D721Med (cell line): ENCODE measurements around the gene IQSEC3.

ENCODE experiments used
- DNase-seq: peaks from one replicate; pipeline ENCODE4 v3.0.0; 2011; ENCODE audit warnings: low spot score; ENCODE audit not compliant: insufficient read length
- FAIRE-seq: peaks from 2 replicates; lab custom pipeline; 2011; peaks lifted over from hg19 to GRCh38; lab: Jason Lieb, UNC
- CTCF ChIP-seq: IDR thresholded peaks from 2 replicates; pipeline ENCODE4 v1.5.1; 2012; ENCODE audit warnings: mild to moderate bottlenecking, control low read depth; ENCODE audit not compliant: insufficient read depth; ENCODE audit errors: missing control alignments

IQSEC3 gene

GRCh38 chr12:160858-161257 lies 94.3 kb downstream of the IQSEC3 start:
- DNase-seq, result no peak
- FAIRE-seq, result no peak
- no peak for TF ChIP-seq CTCF

- TF ChIP-seq CTCF, result no peak
- FAIRE-seq (no peak), DNase-seq (no peak)
These were observed 95.3 kb downstream of the IQSEC3 start for GRCh38 chr12:161823-162222.

DNA sequence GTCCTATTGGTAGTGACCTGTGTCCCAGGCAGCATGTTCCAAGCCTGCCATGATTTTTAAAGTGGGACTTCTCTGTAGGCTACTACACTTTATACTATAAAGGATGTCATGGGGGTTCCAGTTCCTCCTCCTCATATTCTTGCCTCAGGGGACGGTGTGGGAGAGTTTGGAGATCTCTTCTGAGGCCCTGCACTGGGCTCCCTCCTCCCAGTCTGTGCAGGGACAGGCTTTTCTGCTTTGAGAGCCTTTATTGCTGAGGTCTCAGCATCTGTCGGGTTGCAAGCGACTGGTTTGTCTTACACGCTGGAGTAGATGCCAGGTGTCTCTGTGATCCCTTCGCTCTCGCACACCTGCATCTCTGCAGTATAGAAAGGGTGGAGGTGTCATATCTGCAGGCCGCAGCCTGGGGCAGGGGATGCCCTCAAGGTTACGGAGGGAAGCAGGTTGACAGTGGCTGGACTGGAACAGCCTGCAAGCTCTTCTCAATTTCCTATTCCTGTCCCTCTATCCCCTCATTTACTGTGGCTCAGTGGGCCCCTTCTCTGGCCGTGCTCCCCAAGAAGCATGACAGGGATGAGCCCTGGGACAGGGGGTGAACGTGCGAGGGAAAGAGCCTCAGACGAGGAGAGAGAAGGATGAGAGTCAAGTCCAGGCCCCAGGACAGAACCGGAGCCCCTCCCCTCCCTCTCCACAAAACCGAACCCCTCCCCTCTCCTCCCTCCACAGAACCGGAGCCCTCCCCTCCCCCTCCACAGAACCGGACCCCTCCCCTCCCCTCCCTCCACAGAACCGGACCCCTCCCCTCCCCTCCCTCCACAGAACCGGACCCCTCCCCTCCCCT lies 96.1 kb downstream of the IQSEC3 start:
- FAIRE-seq, result no peak
- DNase-seq, result no peak
- no peak for TF ChIP-seq CTCF

GRCh38 chr12:163406-163986 lies 96.9 kb downstream of the IQSEC3 start:
- FAIRE-seq, result no peak
- no peak for DNase-seq
- no peak for TF ChIP-seq CTCF

- no peak for DNase-seq
- no peak for FAIRE-seq
- no peak for TF ChIP-seq CTCF
These were observed 97.6 kb downstream of the IQSEC3 start for GRCh38 chr12:164207-164606.

DNA sequence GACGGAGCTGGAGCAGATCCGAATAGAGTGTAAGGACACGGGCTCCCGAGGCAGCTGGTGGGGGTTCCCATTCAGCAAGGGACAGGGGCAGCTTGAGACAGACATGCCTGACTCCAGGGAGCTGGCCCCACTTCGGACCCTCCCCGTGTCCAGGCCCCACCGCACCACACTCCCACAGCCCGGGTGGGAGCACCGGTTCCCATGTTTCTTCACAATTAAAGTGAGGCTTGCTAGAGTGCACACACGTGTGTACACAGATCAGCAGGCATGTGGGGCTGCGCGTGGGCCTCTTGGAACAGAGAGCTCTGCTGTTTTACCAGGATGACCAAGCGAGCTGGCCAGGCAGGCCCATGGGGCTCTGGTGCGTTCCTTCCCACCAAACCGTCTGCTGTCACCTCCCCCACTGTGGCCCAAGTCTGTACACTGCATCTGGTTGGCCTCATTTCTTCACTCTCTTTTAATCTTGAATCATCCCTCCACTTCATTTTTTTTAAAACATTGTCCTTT lies 99.3 kb downstream of the IQSEC3 start:
- FAIRE-seq (no peak), DNase-seq (no peak)
- TF ChIP-seq CTCF, result no peak

DNA sequence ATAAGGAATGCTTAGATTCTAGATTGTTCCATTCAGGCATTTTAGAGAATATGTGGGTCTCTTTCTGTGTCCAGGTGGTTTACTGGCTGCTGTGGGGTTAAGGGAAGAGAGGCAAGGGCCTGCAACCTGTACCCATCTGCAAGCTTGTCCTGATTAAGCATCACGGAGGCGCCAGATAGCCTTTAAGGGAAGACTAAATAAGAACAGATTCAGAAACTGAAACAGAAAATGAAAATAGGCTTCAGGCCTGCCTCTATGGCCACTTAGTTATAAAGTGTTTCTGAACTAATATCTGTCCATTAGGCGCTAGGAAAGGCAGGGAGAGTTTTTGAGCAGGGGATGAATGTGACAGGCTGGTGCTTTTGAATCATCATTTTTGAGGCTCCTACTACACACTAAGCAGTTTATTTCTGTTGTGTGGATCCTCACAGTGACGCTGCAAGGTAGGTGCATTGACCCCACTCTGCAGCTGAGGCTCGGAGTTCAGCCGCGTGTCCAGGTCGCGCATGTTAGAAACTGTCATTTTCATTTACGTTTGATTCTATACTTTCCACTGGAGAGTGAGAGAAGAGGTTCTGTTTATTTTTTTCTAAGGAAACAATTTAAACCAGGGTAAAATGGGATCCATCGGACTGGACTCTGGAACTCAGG lies 100.0 kb downstream of the IQSEC3 start:
- TF ChIP-seq CTCF, result no peak
- no peak for FAIRE-seq

More for the DNA sequence above, 100.0 kb downstream of the IQSEC3 start:
- DNase-seq, result no peak
